GM12892 (cell line): ENCODE results near the gene OXLD1.
A peak's percentile ranks its signal among the peaks of the same experiment; 100 is the strongest.

Source experiments
- POLR2A ChIP-seq: IDR thresholded peaks from 2 replicates; pipeline ENCODE4 v1.6.1; 2011; ENCODE audit warnings: low read depth, low read length, control low read depth
- TAF1 ChIP-seq: IDR thresholded peaks from 2 replicates; pipeline ENCODE4 v1.6.1; 2011; ENCODE audit warnings: low read depth, mild to moderate bottlenecking, control low read depth, low read length, borderline replicate concordance

GRCh38 chr17:81707725-81708646, 41.6 kb upstream of the OXLD1 start:
- TF ChIP-seq TAF1: no peak
- TF ChIP-seq POLR2A: peak; percentile 26; the same call in 1 of the 2 replicates
